Right lobe of liver (tissue), 6 donors: ENCODE measurements around the gene SPNS1. TPM values are rescaled to one million over a fixed set of nuclear protein-coding genes. Genes with fewer than 3 reads are reported as not detected.

Experiments used
- ATAC-seq, 4 donors: fragments of 200-7000 bp; cut with Tn5 transposase; one replicate each; pipeline ENCODE4 v1.9.1; 2020; ENCODE audit warnings: mild to moderate bottlenecking in 4 of 4, moderate library complexity in 4 of 4
- DNase-seq, 3 donors: peaks; one replicate each; pipeline ENCODE4 v3.0.0-alpha.2; 2020
- H3K27ac ChIP-seq, 3 donors: fragments of 200-600 bp; one replicate each; pipeline ENCODE4 v1.8.0; 2022
- H3K27me3 ChIP-seq, 2 donors: fragments of 200-600 bp; one replicate each; pipeline ENCODE4 v1.8.0; 2022
- H3K36me3 ChIP-seq, 4 donors: fragments of 200-600 bp; sonication (generic) in 1 of 4; one replicate each; pipeline versions ENCODE4 v1.5.1 to v1.8.0; 2017 to 2022; ENCODE audit warnings: control low read depth in 1 of 4
- H3K4me1 ChIP-seq, 4 donors: fragments of 200-600 bp; sonication (generic) in 1 of 4; one replicate each; pipeline versions ENCODE4 v1.5.1 to v1.8.0; 2017 to 2022; ENCODE audit warnings: control low read depth in 1 of 4
- H3K4me3 ChIP-seq, 3 donors: fragments of 200-600 bp; one replicate each; pipeline ENCODE4 v1.8.0; 2022
- H3K9me3 ChIP-seq, 4 donors: fragments of 200-600 bp; sonication (generic) in 1 of 4; one replicate each; pipeline versions ENCODE4 v1.5.1 to v1.8.0; 2017 to 2022; ENCODE audit warnings: control low read depth in 1 of 4
- POLR2A ChIP-seq: fragments of 450-650 bp; IDR thresholded peaks from one replicate; pipeline ENCODE4 v1.6.1; 2017; ENCODE audit warnings: antibody characterized with exemption, mild to moderate bottlenecking
- WGBS: methylation state at CpG from one replicate; pipeline ENCODE4 v1.1.6; 2018; ENCODE audit warnings: low coverage, low lambda C conversion rate; ENCODE audit not compliant: insufficient coverage; ENCODE audit errors: missing lambda C conversion rate; 5-methylcytosine and 5-hydroxymethylcytosine counted together
- intact Hi-C, 2 donors: fragments of 100-400 bp; cut with DNase I; formaldehyde crosslinking; loops; one replicate each; pipeline versions ENCODE4 v1.11.2 to v1.14.1; 2022
- total RNA-seq, 6 experiments: library from RNA; depleted of rRNA in 2 of 6; stranded (reverse); fragments of >200 nt in 2 of 6; fragmentation: NEBNext Ultra II Directional in 3 of 6; extraction: Animal tissue kit (Norgen Biotek cat#: 25700) in 3 of 6; gene quantifications; one replicate each; pipeline versions ENCODE4 v1.1.0 to v1.2.4, GENCODE V29; 2016 to 2023
- TF ChIP-seq, protein P1 (sequence below), 4 donors: fragments of 200-600 bp in 3 of 4; fragments of 450-650 bp in 1 of 4; IDR thresholded peaks; one replicate each; pipeline versions ENCODE4 v1.5.1 to v1.8.0; 2016 to 2022; ENCODE audit warnings: antibody characterized with exemption in 4 of 4, mild to moderate bottlenecking in 2 of 4
- donor health status: DM: no; HTN: yes; CAD: no.
- donor health status: DM: no; HTN: no; CAD: no.
- donor health status: DM: no; HTN: no; CAD: no.
- donor health status: DM: no; HTN: yes; CAD: no.
- donor health status: DM: no; HTN: yes; CAD: no.

SPNS1 gene
- total RNA-seq, 6 experiments from 2014 or later: 13.7 to 21.2 (median 17.7) TPM

DNA sequence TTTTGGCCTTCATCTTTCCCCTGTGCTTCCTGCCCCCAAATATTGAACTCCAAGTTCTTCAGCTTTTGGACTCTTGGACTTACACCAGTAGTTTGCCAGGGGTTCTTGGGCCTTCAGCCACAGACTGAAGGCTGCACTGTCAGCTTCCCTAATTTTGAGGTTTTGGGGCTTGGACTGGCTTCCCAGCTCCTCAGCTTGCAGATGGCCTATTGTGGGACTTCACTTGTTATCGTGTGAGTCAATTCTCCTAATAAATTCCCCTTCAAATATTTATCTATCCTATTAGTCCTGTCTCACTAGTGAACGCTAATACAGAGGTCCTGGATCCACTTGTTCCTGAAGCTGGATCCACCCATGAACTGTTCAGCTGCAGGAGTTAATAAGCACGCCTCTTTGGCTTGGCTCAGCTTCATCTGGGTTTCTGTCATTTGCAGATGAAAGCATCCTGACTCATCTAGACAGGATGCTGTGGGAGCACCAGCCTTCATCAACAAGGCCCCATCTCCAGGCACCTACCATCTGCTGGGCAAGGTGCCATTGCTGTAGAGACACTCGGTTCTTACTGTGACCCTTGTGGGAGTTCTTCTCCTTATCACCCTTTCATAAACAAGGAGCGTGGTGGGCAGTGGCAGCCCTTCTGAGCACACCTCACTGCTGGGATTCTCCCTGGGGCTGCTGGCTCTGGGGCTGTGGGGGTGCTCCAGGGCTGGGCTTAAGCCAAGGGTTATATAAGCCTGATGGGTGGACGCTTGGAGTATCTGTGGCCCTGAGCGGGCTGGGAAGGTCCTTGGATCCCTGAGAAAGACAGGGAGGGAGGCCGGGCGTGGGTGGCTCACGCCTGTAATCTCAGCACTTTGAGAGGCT lies 33.4 kb downstream of the SPNS1 start:
- DNase-seq (no peak), ATAC-seq (no peak)
- Histone ChIP-seq H3K4me1 (no peaks in the 10 kb centered on the region), H3K36me3 (no peaks in the 10 kb centered on the region), H3K4me3 (no peak overlapping the region), H3K9me3 (no peaks in the 10 kb centered on the region), H3K27me3 (no peaks in the 10 kb centered on the region), H3K27ac (no peak overlapping the region)
- intact Hi-C loops: no loop called here
- 66% methylated on average over 8 of the region's 10 CpGs for WGBS
- TF ChIP-seq, protein P1, sequence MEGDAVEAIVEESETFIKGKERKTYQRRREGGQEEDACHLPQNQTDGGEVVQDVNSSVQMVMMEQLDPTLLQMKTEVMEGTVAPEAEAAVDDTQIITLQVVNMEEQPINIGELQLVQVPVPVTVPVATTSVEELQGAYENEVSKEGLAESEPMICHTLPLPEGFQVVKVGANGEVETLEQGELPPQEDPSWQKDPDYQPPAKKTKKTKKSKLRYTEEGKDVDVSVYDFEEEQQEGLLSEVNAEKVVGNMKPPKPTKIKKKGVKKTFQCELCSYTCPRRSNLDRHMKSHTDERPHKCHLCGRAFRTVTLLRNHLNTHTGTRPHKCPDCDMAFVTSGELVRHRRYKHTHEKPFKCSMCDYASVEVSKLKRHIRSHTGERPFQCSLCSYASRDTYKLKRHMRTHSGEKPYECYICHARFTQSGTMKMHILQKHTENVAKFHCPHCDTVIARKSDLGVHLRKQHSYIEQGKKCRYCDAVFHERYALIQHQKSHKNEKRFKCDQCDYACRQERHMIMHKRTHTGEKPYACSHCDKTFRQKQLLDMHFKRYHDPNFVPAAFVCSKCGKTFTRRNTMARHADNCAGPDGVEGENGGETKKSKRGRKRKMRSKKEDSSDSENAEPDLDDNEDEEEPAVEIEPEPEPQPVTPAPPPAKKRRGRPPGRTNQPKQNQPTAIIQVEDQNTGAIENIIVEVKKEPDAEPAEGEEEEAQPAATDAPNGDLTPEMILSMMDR (IDR thresholded peaks at IDR 0.05): no peak
- TF ChIP-seq POLR2A: no peak

DNA sequence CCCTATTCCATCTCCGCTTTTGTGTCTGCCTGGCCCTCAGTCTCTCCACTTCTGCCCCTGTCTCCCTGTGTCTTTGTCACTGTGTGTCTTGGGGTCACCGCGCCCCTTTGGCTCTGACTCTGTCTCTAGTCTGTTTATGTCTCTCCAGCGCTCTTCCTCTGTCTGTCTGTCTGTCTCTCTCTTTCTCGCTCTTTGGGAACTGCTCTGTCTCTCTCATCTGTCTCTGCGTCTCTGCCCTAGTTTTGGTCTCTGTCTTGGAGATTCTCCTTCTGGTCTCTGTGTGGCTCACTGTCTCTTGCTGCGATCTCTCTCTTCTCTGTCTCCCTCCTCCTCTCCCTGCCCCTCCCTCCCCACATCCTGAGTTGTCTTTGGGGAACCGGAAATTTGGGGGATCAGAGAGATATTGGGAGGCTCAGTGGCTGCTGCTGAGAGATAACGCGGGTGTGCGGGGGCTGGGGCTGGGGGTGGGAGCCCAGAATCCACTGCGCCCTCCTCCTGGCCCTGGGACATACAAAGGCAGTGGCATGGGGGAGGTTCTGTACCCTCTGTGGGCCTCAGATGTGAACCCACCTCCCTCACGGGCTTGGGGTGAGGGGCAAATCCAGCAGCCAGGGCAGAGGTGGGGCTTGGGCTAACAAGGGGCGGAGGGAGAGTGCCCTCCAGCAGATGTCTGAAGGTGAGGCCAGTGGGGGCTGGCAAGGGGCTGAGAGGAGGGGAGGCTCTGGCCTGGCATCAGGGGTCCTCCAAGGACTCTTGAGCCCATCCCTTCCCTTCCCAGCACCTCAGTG lies 34.7 kb downstream of the SPNS1 start:
- H3K27me3 ChIP-seq: no peaks in the 10 kb centered on the region
- ATAC-seq: no peak
- 41% methylated on average over 4 of the region's 14 CpGs for WGBS

DNA sequence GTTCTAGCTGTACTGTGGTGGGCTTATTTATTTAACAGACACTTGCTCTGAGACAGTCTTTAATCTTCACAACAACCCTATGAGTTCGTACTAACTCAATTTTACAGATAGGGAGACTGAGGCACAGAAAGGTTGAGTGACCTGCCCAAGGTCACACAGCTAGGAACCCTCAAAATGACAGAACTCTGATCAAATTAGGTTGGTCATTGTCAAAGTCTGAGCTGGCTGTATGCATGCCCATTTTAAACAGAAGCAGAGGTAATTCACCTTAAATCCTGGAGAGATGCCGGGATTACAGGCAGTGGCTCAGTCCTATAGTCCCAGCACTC lies 35.2 kb downstream of the SPNS1 start:
- TF ChIP-seq, protein P1 (IDR thresholded peaks at IDR 0.05): no peak
- no peak for TF ChIP-seq POLR2A
- no peak overlapping the region for H3K4me3 ChIP-seq
- no peaks in the 10 kb centered on the region for H3K9me3 ChIP-seq
- no peaks in the 10 kb centered on the region for H3K36me3 ChIP-seq
- no peak overlapping the region for H3K27ac ChIP-seq
- ATAC-seq (no peak), DNase-seq (no peak)
- peaks cover 0 to 16% (median 0%) of the 10 kb centered on the region in 4 donors for H3K4me1 ChIP-seq
- intact Hi-C loops: no loop called here
- WGBS: 50% methylated on average over 1 of the region's 2 CpGs
- H3K27me3 ChIP-seq: no peaks in the 10 kb centered on the region

More for the DNA sequence above, 34.7 kb downstream of the SPNS1 start:
- no peaks in the 10 kb centered on the region for H3K9me3 ChIP-seq
- intact Hi-C loops: no loop called here
- H3K27ac ChIP-seq: no peak overlapping the region
- H3K36me3 ChIP-seq: no peaks in the 10 kb centered on the region
- TF ChIP-seq POLR2A: no peak
- TF ChIP-seq, protein P1 (IDR thresholded peaks at IDR 0.05): no peak
- peaks cover 0 to 11% (median 0%) of the 10 kb centered on the region in 4 donors for H3K4me1 ChIP-seq
- no peak for DNase-seq
- no peak overlapping the region for H3K4me3 ChIP-seq

DNA sequence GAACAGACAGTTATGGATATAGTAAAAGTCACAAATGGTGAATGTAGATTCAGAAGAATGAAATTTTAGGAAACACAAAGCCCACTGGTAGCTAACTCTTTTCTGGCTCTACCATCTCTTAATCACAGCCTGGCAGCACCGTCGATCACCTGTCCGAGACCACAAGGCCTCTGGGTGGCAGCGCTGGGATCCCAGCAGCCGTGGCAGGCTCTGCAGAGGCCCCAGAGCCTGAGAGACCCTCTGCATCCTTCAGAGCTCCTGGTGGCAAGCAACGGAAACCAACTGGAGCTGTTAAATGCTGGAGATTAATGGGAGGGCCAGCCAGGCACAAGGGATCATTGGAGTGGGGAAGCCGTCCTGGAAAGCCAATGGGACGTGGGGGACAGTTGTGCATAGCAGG lies 36.5 kb downstream of the SPNS1 start:
- Histone ChIP-seq H3K9me3 (no peaks in the 10 kb centered on the region), H3K36me3 (no peaks in the 10 kb centered on the region), H3K27ac (no peak overlapping the region), H3K27me3 (no peaks in the 10 kb centered on the region), H3K4me1 (peaks cover 0 to 17% (median 0%) of the 10 kb centered on the region in 4 donors), H3K4me3 (no peak overlapping the region)
- DNase-seq (no peak), ATAC-seq (no peak)
- TF ChIP-seq POLR2A: no peak
- TF ChIP-seq, protein P1 (IDR thresholded peaks at IDR 0.05): no peak
- intact Hi-C loops: no loop called here
- 67% methylated on average over 3 of the region's 8 CpGs for WGBS
